Esophagus squamous epithelium (tissue), 5 donors: ENCODE measurements around the gene ZCRB1. TPM values are rescaled to one million over a fixed set of nuclear protein-coding genes. Genes with fewer than 3 reads are reported as not detected.

Experiments used
- DNase-seq: peaks from one replicate; lab custom pipeline; 2025; lab: John Stamatoyannopoulos, UW
- H3K27ac ChIP-seq, 4 donors: fragments of 200-600 bp; sonication (generic); one replicate each; pipeline ENCODE4 v1.5.1; 2016 to 2019; ENCODE audit warnings: mild to moderate bottlenecking in 1 of 4
- H3K27me3 ChIP-seq, 4 donors: fragments of 200-600 bp; sonication (generic); 1 replicate in 3 of 4; 2 replicates in 1 of 4; pipeline versions ENCODE4 v1.5.1 to v1.6.0; 2017 to 2021; ENCODE audit warnings: antibody characterized with exemption in 1 of 4
- H3K36me3 ChIP-seq, 3 donors: fragments of 200-600 bp; sonication (generic); one replicate each; pipeline ENCODE4 v1.5.1; 2016 to 2019
- H3K4me1 ChIP-seq, 3 donors: fragments of 200-600 bp; sonication (generic); one replicate each; pipeline ENCODE4 v1.5.1; 2017 to 2019
- H3K4me3 ChIP-seq, 4 donors: fragments of 200-600 bp; sonication (generic); 1 replicate in 3 of 4; 2 replicates in 1 of 4; pipeline ENCODE4 v1.5.1; 2016 to 2019; ENCODE audit warnings: mild to moderate bottlenecking in 2 of 4, moderate library complexity in 1 of 4
- H3K9me3 ChIP-seq, 3 donors: fragments of 200-600 bp; sonication (generic); one replicate each; pipeline ENCODE4 v1.5.1; 2016 to 2019
- POLR2A ChIP-seq, 4 donors: fragments of 450-650 bp; IDR thresholded peaks; one replicate each; pipeline ENCODE4 v1.6.1; 2017; ENCODE audit warnings: antibody characterized with exemption in 4 of 4, mild to moderate bottlenecking in 4 of 4, moderate library complexity in 3 of 4
- WGBS, 2 donors: methylation state at CpG; one replicate each; pipeline ENCODE4 v1.1.5; 2018; 5-methylcytosine and 5-hydroxymethylcytosine counted together
- intact Hi-C: fragments of 100-400 bp; cut with DNase I; formaldehyde crosslinking; loops from one replicate; pipeline ENCODE4 v1.15.0; 2022
- total RNA-seq, 4 donors: library from RNA; depleted of rRNA; stranded (reverse); fragments of >200 nt; gene quantifications; one replicate each; pipeline ENCODE4 v1.1.0, GENCODE V29; 2016
- TF ChIP-seq, protein P1 (sequence below), 6 experiments: fragments of 450-650 bp in 4 of 6; fragments of 200-600 bp in 2 of 6; sonication (generic) in 2 of 6; IDR thresholded peaks; one replicate each; pipeline ENCODE4 v1.5.1; 2016 to 2019; ENCODE audit warnings: antibody characterized with exemption in 6 of 6, mild to moderate bottlenecking in 4 of 6, moderate library complexity in 4 of 6
- donor health status: DM: yes; HTN: yes; CAD: no.

ZCRB1 gene
- total RNA-seq, 4 donors from 2014 or later, result 7.7 to 22.5 (median 17.8) TPM

DNA sequence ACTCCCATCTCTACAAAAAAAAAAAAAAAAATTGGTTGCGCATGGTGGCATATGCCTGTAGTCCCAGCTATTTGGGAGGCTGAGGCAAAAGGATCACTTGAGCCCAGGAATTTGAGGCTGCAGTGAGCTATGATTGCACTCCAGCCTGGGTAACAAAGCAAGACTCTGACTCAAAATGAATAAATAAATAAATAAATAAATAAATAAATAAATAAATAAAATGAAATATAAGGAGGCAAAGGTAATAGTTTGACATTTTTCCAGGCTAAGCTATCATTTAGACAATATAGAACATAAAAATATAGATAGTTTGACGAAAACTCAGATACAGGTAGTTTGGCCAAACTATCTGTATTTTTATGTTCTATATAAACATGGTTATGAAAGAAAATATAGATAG is 40.5 kb downstream of the ZCRB1 start:
- Histone ChIP-seq H3K9me3 (no peaks in the 10 kb centered on the region), H3K36me3 (no peaks in the 10 kb centered on the region), H3K27ac (no peak overlapping the region), H3K4me1 (no peaks in the 10 kb centered on the region), H3K4me3 (no peak overlapping the region), H3K27me3 (peaks cover 0 to 16% (median 0%) of the 10 kb centered on the region in 4 donors)
- TF ChIP-seq POLR2A (IDR thresholded peaks at IDR 0.05), result no peak
- TF ChIP-seq, protein P1, sequence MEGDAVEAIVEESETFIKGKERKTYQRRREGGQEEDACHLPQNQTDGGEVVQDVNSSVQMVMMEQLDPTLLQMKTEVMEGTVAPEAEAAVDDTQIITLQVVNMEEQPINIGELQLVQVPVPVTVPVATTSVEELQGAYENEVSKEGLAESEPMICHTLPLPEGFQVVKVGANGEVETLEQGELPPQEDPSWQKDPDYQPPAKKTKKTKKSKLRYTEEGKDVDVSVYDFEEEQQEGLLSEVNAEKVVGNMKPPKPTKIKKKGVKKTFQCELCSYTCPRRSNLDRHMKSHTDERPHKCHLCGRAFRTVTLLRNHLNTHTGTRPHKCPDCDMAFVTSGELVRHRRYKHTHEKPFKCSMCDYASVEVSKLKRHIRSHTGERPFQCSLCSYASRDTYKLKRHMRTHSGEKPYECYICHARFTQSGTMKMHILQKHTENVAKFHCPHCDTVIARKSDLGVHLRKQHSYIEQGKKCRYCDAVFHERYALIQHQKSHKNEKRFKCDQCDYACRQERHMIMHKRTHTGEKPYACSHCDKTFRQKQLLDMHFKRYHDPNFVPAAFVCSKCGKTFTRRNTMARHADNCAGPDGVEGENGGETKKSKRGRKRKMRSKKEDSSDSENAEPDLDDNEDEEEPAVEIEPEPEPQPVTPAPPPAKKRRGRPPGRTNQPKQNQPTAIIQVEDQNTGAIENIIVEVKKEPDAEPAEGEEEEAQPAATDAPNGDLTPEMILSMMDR (IDR thresholded peaks at IDR 0.05), result no peak
- 90 to 92% methylated on average over 2 of the region's 2 CpGs for WGBS, 2 donors
- DNase-seq, result no peak
- intact Hi-C loops, result no loop called here

DNA sequence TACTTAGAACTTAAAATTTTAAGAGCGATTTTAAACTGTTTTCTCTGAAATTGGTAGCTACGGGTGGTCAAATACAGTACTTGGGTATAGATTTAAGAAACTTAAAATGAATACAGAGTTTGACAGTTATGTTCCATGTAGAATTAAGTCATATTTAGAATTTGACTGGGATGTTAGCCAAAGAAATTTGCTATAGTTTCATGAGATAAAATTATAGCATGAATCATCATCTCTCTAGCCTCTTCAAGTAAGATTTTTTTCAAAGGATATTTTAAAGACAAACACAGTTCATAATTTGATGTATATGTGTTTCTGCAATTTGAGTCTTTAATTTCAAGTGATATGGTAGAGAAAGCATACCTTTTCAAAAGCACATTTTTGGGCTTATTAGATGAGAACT is 41.0 kb downstream of the ZCRB1 start:
- TF ChIP-seq, protein P1 (IDR thresholded peaks at IDR 0.05), result no peak
- TF ChIP-seq POLR2A (IDR thresholded peaks at IDR 0.05), result no peak
- Histone ChIP-seq H3K36me3 (no peaks in the 10 kb centered on the region), H3K27me3 (peaks cover 0 to 16% (median 0%) of the 10 kb centered on the region in 4 donors), H3K4me1 (no peaks in the 10 kb centered on the region), H3K9me3 (no peaks in the 10 kb centered on the region), H3K4me3 (no peak overlapping the region), H3K27ac (no peak overlapping the region)
- WGBS, 2 donors, result 81 to 84% methylated on average over 2 of the region's 2 CpGs
- intact Hi-C loops, result no loop called here
- DNase-seq, result no peak

DNA sequence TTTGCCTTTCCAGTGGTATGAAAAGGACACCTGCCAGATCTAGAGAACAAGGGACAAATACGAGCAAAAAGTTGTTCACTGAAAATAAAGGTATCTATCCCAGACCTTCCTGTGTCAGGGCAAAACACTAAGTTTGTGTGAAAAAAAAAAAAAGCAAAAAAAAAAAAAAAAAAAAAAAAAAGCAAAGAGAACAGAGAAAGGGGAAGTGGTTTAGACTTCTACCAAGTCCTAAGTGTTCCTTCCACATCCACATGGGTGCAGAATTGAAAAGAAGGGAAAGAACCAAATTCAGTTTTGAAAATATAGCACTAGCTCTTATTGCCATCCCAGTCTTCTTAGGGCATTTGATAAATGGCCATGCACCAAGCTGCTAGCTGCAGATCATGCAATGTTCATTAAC is 41.7 kb downstream of the ZCRB1 start:
- H3K27me3 ChIP-seq, result peaks cover 0 to 16% (median 0%) of the 10 kb centered on the region in 4 donors
- no peaks in the 10 kb centered on the region for H3K4me1 ChIP-seq
- no peaks in the 10 kb centered on the region for H3K9me3 ChIP-seq
- intact Hi-C loops, result no loop called here
- no peaks in the 10 kb centered on the region for H3K36me3 ChIP-seq
- no peak overlapping the region for H3K4me3 ChIP-seq
- no peak for DNase-seq
- H3K27ac ChIP-seq, result no peak overlapping the region
- WGBS, 2 donors, result 56 to 67% methylated on average over 1 of the region's 1 CpG
- no peak for TF ChIP-seq POLR2A (IDR thresholded peaks at IDR 0.05)
- TF ChIP-seq, protein P1 (IDR thresholded peaks at IDR 0.05), result no peak

DNA sequence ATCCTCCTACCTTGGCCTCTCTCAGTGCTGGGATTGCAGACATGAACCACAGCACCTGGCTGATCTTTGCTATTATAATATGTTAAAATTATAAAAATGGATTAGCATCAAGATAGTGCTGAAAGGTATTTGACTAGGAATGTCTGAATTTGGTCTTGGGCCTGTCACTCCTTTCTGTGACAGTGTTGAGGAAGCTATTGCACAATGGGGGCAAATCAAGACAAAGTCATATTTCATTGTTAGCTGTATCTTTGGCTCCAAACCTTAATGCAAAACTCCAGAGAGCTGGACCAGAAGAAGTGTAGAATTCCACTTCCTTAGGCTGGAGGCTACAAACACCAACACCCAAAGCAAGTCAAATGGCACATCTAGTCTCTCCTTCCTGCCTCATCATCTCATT is 42.2 kb downstream of the ZCRB1 start:
- intact Hi-C loops, result no loop called here
- no peak overlapping the region for H3K4me3 ChIP-seq
- TF ChIP-seq, protein P1 (IDR thresholded peaks at IDR 0.05), result no peak
- TF ChIP-seq POLR2A (IDR thresholded peaks at IDR 0.05), result no peak
- no peaks in the 10 kb centered on the region for H3K4me1 ChIP-seq
- H3K27ac ChIP-seq, result no peak overlapping the region
- DNase-seq, result no peak
- peaks cover 0 to 15% (median 0%) of the 10 kb centered on the region in 4 donors for H3K27me3 ChIP-seq
- no peaks in the 10 kb centered on the region for H3K36me3 ChIP-seq
- H3K9me3 ChIP-seq, result no peaks in the 10 kb centered on the region

DNA sequence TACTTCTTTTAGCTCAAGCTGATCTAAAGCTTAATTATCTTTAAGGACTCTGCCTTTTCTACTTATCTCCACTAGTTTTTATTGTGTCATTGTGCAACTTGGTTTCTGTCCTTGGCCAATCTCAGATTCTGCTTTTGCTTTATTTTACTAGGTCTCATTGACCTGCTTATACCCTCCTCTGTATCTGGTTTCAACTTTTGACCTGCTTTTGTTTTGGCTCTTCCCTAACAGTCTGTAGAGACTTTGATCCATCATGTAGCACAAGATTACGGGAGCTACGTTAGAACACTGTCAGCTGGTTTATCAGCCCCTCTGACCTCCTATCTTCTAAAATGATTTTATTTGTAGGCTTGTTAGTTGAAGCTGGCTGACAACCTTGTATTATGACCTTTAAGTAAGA is 43.6 kb downstream of the ZCRB1 start:
- Histone ChIP-seq H3K36me3 (no peaks in the 10 kb centered on the region), H3K27me3 (peaks cover 0 to 4% (median 0%) of the 10 kb centered on the region in 4 donors), H3K9me3 (no peaks in the 10 kb centered on the region), H3K27ac (no peak overlapping the region), H3K4me3 (no peak overlapping the region), H3K4me1 (no peaks in the 10 kb centered on the region)
- TF ChIP-seq POLR2A (IDR thresholded peaks at IDR 0.05), result no peak
- TF ChIP-seq, protein P1 (IDR thresholded peaks at IDR 0.05), result no peak
- 67 to 80% methylated on average over 2 of the region's 2 CpGs for WGBS, 2 donors
- no peak for DNase-seq
- intact Hi-C loops, result no loop called here
